ENCODE data around the gene EDA.

- TF ChIP-seq, protein P1, sequence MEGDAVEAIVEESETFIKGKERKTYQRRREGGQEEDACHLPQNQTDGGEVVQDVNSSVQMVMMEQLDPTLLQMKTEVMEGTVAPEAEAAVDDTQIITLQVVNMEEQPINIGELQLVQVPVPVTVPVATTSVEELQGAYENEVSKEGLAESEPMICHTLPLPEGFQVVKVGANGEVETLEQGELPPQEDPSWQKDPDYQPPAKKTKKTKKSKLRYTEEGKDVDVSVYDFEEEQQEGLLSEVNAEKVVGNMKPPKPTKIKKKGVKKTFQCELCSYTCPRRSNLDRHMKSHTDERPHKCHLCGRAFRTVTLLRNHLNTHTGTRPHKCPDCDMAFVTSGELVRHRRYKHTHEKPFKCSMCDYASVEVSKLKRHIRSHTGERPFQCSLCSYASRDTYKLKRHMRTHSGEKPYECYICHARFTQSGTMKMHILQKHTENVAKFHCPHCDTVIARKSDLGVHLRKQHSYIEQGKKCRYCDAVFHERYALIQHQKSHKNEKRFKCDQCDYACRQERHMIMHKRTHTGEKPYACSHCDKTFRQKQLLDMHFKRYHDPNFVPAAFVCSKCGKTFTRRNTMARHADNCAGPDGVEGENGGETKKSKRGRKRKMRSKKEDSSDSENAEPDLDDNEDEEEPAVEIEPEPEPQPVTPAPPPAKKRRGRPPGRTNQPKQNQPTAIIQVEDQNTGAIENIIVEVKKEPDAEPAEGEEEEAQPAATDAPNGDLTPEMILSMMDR (IDR thresholded peaks at IDR 0.05): no peak
- TF ChIP-seq POLR2A (IDR thresholded peaks at IDR 0.05): no peak
Observed at GRCh38 chrX:69919749-69920148, 303.8 kb downstream of the EDA start.

Data from uterus (tissue), 2 donors.